ENCODE measurements around the gene HSPB8. TPM values are rescaled to one million over a fixed set of nuclear protein-coding genes. Genes with fewer than 3 reads are reported as not detected.

Gene HSPB8
- total RNA-seq, 6 experiments from 2014 or later, result 18.9 to 40.1 (median 22.2) TPM

DNA sequence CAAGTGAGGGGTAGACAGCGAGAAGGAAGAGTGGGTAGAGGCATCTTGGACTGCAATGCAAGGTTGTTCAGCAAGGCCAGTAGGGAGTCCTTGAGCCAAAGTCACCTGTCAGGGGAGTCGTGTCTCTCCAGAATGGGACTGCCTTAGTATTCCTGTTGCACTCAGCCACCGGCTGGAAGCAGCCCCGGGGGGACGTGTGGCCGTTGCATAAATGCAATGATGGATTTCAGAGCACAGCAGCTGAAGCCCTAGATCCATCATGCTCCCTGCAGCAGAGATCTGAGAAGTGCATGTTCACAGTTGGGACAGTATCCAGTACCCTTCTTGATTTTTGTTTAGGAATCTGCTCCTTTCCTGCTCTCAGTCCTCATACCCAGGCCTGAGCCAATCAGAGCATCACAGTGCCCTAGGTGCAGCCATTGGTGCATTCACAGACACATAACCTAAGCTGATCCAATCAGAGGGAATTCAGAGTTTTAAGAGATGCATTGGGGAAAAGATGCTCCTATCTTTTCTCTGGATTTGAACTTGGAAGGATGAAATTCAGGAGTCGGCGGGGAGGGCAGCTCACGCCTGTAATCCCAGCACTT, 62.9 kb downstream of the HSPB8 start:
- Mint-ChIP-seq H3K4me3 (no peak overlapping the region), H3K36me3 (ENCODE audit: low read depth) (0 out of 2 replicates have a peak, but pooled peaks cover 5% of the 10 kb centered on the region), H3K9me3 (peaks cover 37% of the 10 kb centered on the region), H3K27ac (no peak overlapping the region), H3K4me1 (ENCODE audit: low read depth) (no peaks in the 10 kb centered on the region), H3K27me3 (ENCODE audit: insufficient read depth) (peaks cover 3% of the 10 kb centered on the region)
- TF ChIP-seq, protein P1, sequence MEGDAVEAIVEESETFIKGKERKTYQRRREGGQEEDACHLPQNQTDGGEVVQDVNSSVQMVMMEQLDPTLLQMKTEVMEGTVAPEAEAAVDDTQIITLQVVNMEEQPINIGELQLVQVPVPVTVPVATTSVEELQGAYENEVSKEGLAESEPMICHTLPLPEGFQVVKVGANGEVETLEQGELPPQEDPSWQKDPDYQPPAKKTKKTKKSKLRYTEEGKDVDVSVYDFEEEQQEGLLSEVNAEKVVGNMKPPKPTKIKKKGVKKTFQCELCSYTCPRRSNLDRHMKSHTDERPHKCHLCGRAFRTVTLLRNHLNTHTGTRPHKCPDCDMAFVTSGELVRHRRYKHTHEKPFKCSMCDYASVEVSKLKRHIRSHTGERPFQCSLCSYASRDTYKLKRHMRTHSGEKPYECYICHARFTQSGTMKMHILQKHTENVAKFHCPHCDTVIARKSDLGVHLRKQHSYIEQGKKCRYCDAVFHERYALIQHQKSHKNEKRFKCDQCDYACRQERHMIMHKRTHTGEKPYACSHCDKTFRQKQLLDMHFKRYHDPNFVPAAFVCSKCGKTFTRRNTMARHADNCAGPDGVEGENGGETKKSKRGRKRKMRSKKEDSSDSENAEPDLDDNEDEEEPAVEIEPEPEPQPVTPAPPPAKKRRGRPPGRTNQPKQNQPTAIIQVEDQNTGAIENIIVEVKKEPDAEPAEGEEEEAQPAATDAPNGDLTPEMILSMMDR (IDR thresholded peaks at IDR 0.05), result no peak
- DNase-seq, result no peak

Other genes starting within 250 kb of the HSPB8 start
- gene SRRM4, start 197.4 kb upstream of the HSPB8 start, total RNA-seq (2021; fragmentation: NEBNext Ultra II Directional; extraction: Animal tissue kit (Norgen Biotek cat#: 25700)), result not detected
- gene CCDC60, start 155.8 kb downstream of the HSPB8 start, total RNA-seq (2021; fragmentation: NEBNext Ultra II Directional; extraction: Animal tissue kit (Norgen Biotek cat#: 25700)), result not detected

Measured in HFFc6 (cell line).